HG03571 (cell line): Measurements from ENCODE around the gene CCL8.

ENCODE experiments used
- ATAC-seq: cut with Tn5 transposase; IDR thresholded peaks from one replicate; pipeline ENCODE4 v1.9.1; 2021; ENCODE audit not compliant: unreplicated experiment

The CCL8 gene

GRCh38 chr17:34366529-34367107 is 47.4 kb downstream of the CCL8 start:
- ATAC-seq = no peak

- no peak for ATAC-seq
These were observed 48.4 kb downstream of the CCL8 start for GRCh38 chr17:34367486-34368195.

GRCh38 chr17:34368196-34368945 is 49.1 kb downstream of the CCL8 start:
- ATAC-seq = no peak

GRCh38 chr17:34368946-34369500 is 49.8 kb downstream of the CCL8 start:
- ATAC-seq = no peak

- no peak for ATAC-seq
These were observed 50.3 kb downstream of the CCL8 start for GRCh38 chr17:34369571-34369970.

GRCh38 chr17:34370376-34370996 is 51.3 kb downstream of the CCL8 start:
- ATAC-seq = no peak

GRCh38 chr17:34370997-34371395 is 51.8 kb downstream of the CCL8 start:
- no peak for ATAC-seq
